ENCODE measurements around the gene BTN3A1. TPM values are rescaled to one million over a fixed set of nuclear protein-coding genes. Genes with fewer than 3 reads are reported as not detected.

The BTN3A1 gene
- total and polyA plus RNA-seq, 2 of the 13 experiments (the other 11 are each of a cell fraction or from before 2014, with no cell fraction given), result 13.3 to 14.0 TPM

- 0 out of 2 replicates have a peak, but pooled peaks have one; percentile 25 for TF ChIP-seq ZNF142 (CRISPR knock-in tag; IDR thresholded peaks at IDR 0.05)
- TF ChIP-seq FOXP4 (CRISPR knock-in tag; IDR thresholded peaks at IDR 0.05), result no peak
- no peak for TF ChIP-seq NONO (IDR thresholded peaks at IDR 0.05)
- TF ChIP-seq NONO (CRISPR knock-in tag; conservative IDR thresholded peaks at IDR 0.05), result peak; percentile 66; the same call in 1 of the 2 replicates
- TF ChIP-seq JARID2 (CRISPR knock-in tag; IDR thresholded peaks at IDR 0.05; ENCODE audit: insufficient replicate concordance), result no peak
- no peak for TF ChIP-seq ZMAT5 (CRISPR knock-in tag; IDR thresholded peaks at IDR 0.05; ENCODE audit: borderline replicate concordance, low read depth)
- no peak; the same call in 1 of the 2 replicates for TF ChIP-seq ISL2 (CRISPR knock-in tag; IDR thresholded peaks at IDR 0.05)
- TF ChIP-seq ZNF414 (CRISPR knock-in tag; IDR thresholded peaks at IDR 0.05), result no peak
- TF ChIP-seq MIER2 (CRISPR knock-in tag; IDR thresholded peaks at IDR 0.05), result no peak
- TF ChIP-seq ZNF136 (CRISPR knock-in tag; IDR thresholded peaks at IDR 0.05; ENCODE audit: low read depth), result no peak
- TF ChIP-seq FOXO4 (CRISPR knock-in tag; conservative IDR thresholded peaks at IDR 0.05), result peak; percentile 91; the same call in 1 of the 2 replicates
- no peak for TF ChIP-seq ZNF234 (CRISPR knock-in tag; conservative IDR thresholded peaks at IDR 0.05)
- no peak for TF ChIP-seq EHMT2 (IDR thresholded peaks at IDR 0.05; ENCODE audit: borderline replicate concordance, low read depth, low read length)
- peak; percentile 72; the same call in 1 of the 2 replicates for TF ChIP-seq ATF1 (CRISPR knock-in tag; IDR thresholded peaks at IDR 0.05)
- no peak for TF ChIP-seq ZFP41 (CRISPR knock-in tag; IDR thresholded peaks at IDR 0.05; ENCODE audit: borderline replicate concordance)
- no peak for TF ChIP-seq ZNF33A (CRISPR knock-in tag; IDR thresholded peaks at IDR 0.05; ENCODE audit: borderline replicate concordance)
- TF ChIP-seq ZNF468 (CRISPR knock-in tag; IDR thresholded peaks at IDR 0.05), result no peak
Measured at GRCh38 chr6:26457806-26458688, 56.0 kb downstream of the BTN3A1 start, which contains the start of gene BTN2A1 (continued).
